Prostate gland (tissue), 2 donors: Measurements from ENCODE around the gene LZIC. TPM values are rescaled to one million over a fixed set of nuclear protein-coding genes. Genes with fewer than 3 reads are reported as not detected.

Experiments
- DNase-seq: peaks from one replicate; pipeline ENCODE4 v3.0.0-alpha.2; 2019; ENCODE audit warnings: low spot score
- H3K27ac ChIP-seq, 2 donors: fragments of 200-600 bp; sonication (generic); 2 replicates each; pipeline ENCODE4 v1.5.1; 2017 to 2019
- H3K27me3 ChIP-seq: fragments of 200-600 bp; sonication (generic); replicated peaks from 2 replicates; pipeline ENCODE4 v1.5.1; 2019; ENCODE audit not compliant: insufficient read depth
- H3K36me3 ChIP-seq, 2 donors: fragments of 200-600 bp; sonication (generic); 1 replicate in 1 of 2; 2 replicates in 1 of 2; pipeline versions ENCODE4 v1.5.1 to v1.8.1; 2017 to 2019
- H3K4me1 ChIP-seq: fragments of 200-600 bp; sonication (generic); replicated peaks from 2 replicates; pipeline ENCODE4 v1.5.1; 2019
- H3K4me3 ChIP-seq, 2 donors: fragments of 200-600 bp; sonication (generic); 2 replicates each; pipeline ENCODE4 v1.5.1; 2017 to 2019
- H3K9me3 ChIP-seq: fragments of 200-600 bp; sonication (generic); 2 replicates; pipeline ENCODE4 v1.5.1; 2017
- POLR2A ChIP-seq: fragments of 450-650 bp; IDR thresholded peaks from one replicate; pipeline ENCODE4 v1.6.1; 2016; ENCODE audit warnings: antibody characterized with exemption, mild to moderate bottlenecking
- POLR2AphosphoS5 ChIP-seq: sonication (generic); formaldehyde crosslinking; IDR thresholded peaks from one replicate; pipeline ENCODE4 v1.6.1; 2017; ENCODE audit warnings: antibody characterized with exemption
- WGBS: methylation state at CpG from one replicate; pipeline ENCODE4 v1.1.5; 2018; 5-methylcytosine and 5-hydroxymethylcytosine counted together
- intact Hi-C: fragments of 100-400 bp; cut with DNase I; formaldehyde crosslinking; loops from one replicate; pipeline ENCODE4 v1.14.2; 2022
- total RNA-seq, 2 donors: library from RNA; depleted of rRNA; stranded (reverse); fragments of >200 nt; gene quantifications; one replicate each; pipeline ENCODE4 v1.1.0, GENCODE V29; 2016
- TF ChIP-seq, protein P1 (sequence below), 4 experiments: fragments of 200-600 bp in 2 of 4; fragments of 450-650 bp in 2 of 4; sonication (generic) in 2 of 4; IDR thresholded peaks; 1 replicate in 3 of 4; 2 replicates in 1 of 4; pipeline ENCODE4 v1.5.1; 2016 to 2019; ENCODE audit warnings: antibody characterized with exemption in 4 of 4, mild to moderate bottlenecking in 2 of 4, moderate library complexity in 2 of 4

The LZIC gene
- total RNA-seq, 2 donors from 2014 or later: 21.5 to 42.2 TPM

DNA sequence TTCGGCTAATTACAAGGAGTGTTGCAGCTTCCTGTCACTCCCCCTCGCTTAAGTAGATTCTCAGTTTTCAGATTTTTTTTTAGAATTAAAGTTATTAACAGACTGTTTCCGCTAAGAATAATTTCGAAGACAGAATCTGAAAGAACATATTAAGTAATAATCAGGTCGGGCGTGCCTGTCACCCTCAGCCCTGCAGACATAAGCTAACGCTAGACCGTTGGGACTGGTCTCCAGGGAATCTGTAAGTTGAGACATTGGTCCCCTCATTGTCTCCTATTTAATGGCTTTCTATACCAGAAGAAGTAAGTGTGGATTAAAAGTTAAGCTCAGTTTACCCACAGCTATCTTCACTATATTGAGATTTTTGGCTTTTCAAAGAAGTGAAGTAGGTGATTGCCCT lies 14.5 kb upstream of the LZIC start:
- no peak overlapping the region for H3K27ac ChIP-seq
- no peaks in the 10 kb centered on the region for H3K4me1 ChIP-seq
- DNase-seq: no peak
- no peaks in the 10 kb centered on the region for H3K27me3 ChIP-seq
- no peaks in the 10 kb centered on the region for H3K36me3 ChIP-seq
- no peaks in the 10 kb centered on the region for H3K9me3 ChIP-seq
- no peak overlapping the region for H3K4me3 ChIP-seq
- no peak for TF ChIP-seq POLR2A
- TF ChIP-seq POLR2AphosphoS5: no peak
- TF ChIP-seq, protein P1, sequence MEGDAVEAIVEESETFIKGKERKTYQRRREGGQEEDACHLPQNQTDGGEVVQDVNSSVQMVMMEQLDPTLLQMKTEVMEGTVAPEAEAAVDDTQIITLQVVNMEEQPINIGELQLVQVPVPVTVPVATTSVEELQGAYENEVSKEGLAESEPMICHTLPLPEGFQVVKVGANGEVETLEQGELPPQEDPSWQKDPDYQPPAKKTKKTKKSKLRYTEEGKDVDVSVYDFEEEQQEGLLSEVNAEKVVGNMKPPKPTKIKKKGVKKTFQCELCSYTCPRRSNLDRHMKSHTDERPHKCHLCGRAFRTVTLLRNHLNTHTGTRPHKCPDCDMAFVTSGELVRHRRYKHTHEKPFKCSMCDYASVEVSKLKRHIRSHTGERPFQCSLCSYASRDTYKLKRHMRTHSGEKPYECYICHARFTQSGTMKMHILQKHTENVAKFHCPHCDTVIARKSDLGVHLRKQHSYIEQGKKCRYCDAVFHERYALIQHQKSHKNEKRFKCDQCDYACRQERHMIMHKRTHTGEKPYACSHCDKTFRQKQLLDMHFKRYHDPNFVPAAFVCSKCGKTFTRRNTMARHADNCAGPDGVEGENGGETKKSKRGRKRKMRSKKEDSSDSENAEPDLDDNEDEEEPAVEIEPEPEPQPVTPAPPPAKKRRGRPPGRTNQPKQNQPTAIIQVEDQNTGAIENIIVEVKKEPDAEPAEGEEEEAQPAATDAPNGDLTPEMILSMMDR (IDR thresholded peaks at IDR 0.05): no peak
- intact Hi-C loops: no loop called here
- WGBS: 91% methylated on average over 8 of the region's 8 CpGs

DNA sequence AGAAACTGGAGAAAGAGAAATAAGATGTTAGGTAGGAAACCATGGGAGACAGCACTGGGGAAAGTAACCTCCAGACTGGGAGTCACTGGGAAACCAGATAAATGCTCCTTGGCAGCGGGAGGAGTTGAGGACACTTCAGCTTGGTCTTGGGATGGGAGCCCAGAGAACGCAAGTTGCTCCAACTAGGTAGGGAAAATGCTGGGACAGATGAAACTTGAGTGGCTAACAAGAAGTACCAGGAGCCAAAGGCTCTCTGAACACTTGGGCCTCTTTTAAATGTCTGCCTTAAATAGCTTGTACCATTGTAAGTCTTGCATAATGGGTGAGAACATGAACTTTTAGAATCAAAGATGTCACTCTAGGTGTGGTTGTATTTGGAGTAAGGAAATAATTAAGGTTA lies 3.1 kb upstream of the LZIC start:
- Histone ChIP-seq H3K9me3 (no peaks in the 10 kb centered on the region), H3K4me3 (no peak overlapping the region), H3K27ac (no peak overlapping the region), H3K4me1 (no peaks in the 10 kb centered on the region), H3K27me3 (no peaks in the 10 kb centered on the region), H3K36me3 (no peaks in the 10 kb centered on the region)
- no peak for TF ChIP-seq POLR2A
- no peak for TF ChIP-seq POLR2AphosphoS5
- 95% methylated on average over 2 of the region's 2 CpGs for WGBS
- intact Hi-C loops: no loop called here
- no peak for DNase-seq

DNA sequence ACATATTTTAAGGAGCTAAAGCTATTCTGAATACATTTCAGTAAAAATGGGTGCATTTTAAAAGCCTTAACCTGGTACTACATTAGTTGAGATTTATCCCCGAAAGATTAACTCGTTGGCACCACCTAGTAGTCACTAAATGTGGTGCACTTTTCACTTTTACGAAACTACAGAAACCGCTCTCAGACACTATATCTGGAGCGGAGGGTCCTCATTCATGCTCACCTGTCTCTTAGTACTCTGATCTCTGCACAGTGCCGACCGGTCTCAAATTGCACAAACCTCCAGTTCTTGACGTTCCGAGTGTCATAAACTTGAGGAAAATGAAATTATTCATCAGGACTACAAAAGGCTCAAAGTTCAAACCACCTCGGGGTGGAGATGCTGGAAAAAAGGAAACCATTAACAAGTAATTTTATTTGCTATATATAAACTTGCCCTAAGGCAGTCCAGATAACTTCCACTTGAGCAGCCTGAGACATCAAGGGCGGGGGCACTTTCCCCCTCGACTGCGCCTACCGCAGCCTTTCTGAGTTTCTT lies 722 bp downstream of the LZIC start:
- peak overlapping the region; percentile 63 to 77 for H3K4me3 ChIP-seq
- no peaks in the 10 kb centered on the region for H3K27me3 ChIP-seq
- H3K4me1 ChIP-seq: no peaks in the 10 kb centered on the region
- H3K9me3 ChIP-seq: no peaks in the 10 kb centered on the region
- TF ChIP-seq, protein P1 (IDR thresholded peaks at IDR 0.05): peak in 3 of 4 experiments; percentile 14 to 65 (median 28)
- TF ChIP-seq POLR2A (no peak), POLR2AphosphoS5 (no peak)
- 0% methylated on average over 14 of the region's 14 CpGs for WGBS
- no peaks in the 10 kb centered on the region for H3K36me3 ChIP-seq
- peak overlapping the region; percentile 79 to 86 for H3K27ac ChIP-seq
- intact Hi-C loops: loop anchor here (5.0 kb wide), 3 partner anchors 65 to 215 kb away; partner anchors contain the start of gene UBE4B
- DNase-seq: no peak

DNA sequence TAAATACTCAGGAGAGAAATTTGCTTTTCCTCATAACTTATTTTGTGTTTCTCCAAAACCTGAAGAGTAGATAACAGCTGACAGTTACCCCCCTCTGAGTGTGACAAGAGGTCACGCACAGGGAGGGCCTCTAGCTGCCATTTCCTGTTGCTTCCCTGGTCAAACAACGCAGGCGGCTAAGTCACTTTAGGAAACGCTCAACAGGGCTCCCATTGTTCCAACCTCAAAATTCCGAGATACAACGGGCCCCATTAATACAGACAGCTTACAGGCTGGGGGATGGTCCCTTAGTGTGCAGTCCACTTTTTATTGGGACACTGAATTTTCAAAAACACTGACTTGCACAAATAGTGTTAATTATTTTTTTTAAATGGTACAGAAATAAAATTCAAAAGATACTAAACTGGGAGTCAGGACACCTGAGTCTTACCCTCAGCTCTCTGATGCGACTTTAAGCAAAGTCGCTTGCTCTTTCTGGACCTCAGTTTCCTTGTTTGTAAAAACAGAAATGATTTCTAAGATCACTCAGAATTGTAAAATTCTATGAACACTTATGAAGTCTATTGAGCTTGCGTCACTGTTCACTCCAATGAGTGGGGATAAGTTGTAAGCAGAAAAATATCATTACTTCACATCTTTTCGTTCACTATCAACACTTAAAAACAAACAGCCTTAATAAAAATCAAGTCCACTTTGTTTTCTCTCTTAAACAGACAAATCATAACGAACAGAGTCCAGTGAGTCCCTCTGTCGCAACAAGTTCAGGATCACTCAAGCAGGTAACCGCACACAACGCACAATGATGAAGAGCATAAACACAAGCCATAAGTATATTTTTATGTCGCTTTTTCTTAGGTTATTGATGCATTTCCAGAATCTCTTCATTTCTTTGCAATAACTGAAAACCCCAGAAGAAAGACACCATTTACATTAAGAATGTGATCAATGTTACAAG lies 13.5 kb downstream of the LZIC start:
- TF ChIP-seq, protein P1 (IDR thresholded peaks at IDR 0.05): no peak
- no peak for TF ChIP-seq POLR2AphosphoS5
- no peak for TF ChIP-seq POLR2A
- WGBS: 73% methylated on average over 15 of the region's 15 CpGs
- no peaks in the 10 kb centered on the region for H3K27me3 ChIP-seq
- H3K36me3 ChIP-seq: no peaks in the 10 kb centered on the region
- H3K4me3 ChIP-seq: no peak overlapping the region
- DNase-seq: no peak
- H3K9me3 ChIP-seq: no peaks in the 10 kb centered on the region
- H3K27ac ChIP-seq: no peak overlapping the region
- no peaks in the 10 kb centered on the region for H3K4me1 ChIP-seq
- intact Hi-C loops: no loop called here

DNA sequence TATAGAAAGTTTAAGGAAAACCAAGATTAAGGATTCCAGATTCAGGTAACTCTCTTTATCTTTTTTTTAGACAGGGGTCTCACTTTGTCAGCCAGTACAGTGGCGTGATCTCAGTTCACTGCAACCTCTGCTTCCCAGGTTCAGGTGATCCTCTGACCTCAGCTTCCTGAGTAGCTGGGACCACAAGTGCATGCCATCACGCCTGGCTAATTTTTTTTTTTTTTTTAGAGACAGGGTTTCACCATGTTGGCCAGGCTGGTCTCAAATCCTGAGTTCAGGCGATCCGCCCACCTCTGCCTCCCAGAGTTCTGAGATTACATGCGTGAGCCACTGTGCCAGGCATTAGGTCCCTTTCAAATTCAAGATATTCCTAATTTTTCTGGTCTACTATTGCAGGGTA lies 15.9 kb downstream of the LZIC start:
- Histone ChIP-seq H3K9me3 (no peaks in the 10 kb centered on the region), H3K27me3 (no peaks in the 10 kb centered on the region), H3K27ac (no peak overlapping the region), H3K4me1 (no peaks in the 10 kb centered on the region), H3K4me3 (no peak overlapping the region), H3K36me3 (no peaks in the 10 kb centered on the region)
- 94% methylated on average over 5 of the region's 5 CpGs for WGBS
- intact Hi-C loops: no loop called here
- no peak for DNase-seq
- no peak for TF ChIP-seq POLR2AphosphoS5
- TF ChIP-seq, protein P1 (IDR thresholded peaks at IDR 0.05): no peak
- no peak for TF ChIP-seq POLR2A
